Duodenal mucosa (tissue), 2 donors: Measurements from ENCODE around the gene LARP4B.

Experiments used
- H3K27ac ChIP-seq: one replicate; pipeline ENCODE4 v1.7.0; 2013; ENCODE audit warnings: low read depth, low read length
- H3K27me3 ChIP-seq, 2 donors: one replicate each; pipeline ENCODE4 v1.7.0; 2013; ENCODE audit warnings: low read length in 2 of 2, control low read depth in 1 of 2; ENCODE audit not compliant: insufficient read depth in 2 of 2, control insufficient read depth in 1 of 2
- H3K36me3 ChIP-seq, 2 donors: one replicate each; pipeline ENCODE4 v1.7.0; 2013; ENCODE audit warnings: low read length in 2 of 2, control low read depth in 1 of 2; ENCODE audit not compliant: insufficient read depth in 2 of 2, control insufficient read depth in 1 of 2
- H3K4me1 ChIP-seq, 2 donors: one replicate each; pipeline ENCODE4 v1.7.0; 2013; ENCODE audit warnings: low read length in 2 of 2, control low read depth in 1 of 2; ENCODE audit not compliant: insufficient read depth in 2 of 2, control insufficient read depth in 1 of 2
- H3K4me3 ChIP-seq, 2 donors: one replicate each; pipeline ENCODE4 v1.7.0; 2013; ENCODE audit warnings: low read length in 2 of 2, low read depth in 1 of 2
- H3K9ac ChIP-seq, 2 donors: one replicate each; pipeline ENCODE4 v1.7.0; 2013; ENCODE audit warnings: low read length in 2 of 2, low read depth in 1 of 2
- H3K9me3 ChIP-seq, 2 donors: one replicate each; pipeline ENCODE4 v1.7.0; 2013; ENCODE audit warnings: low read length in 2 of 2, control low read depth in 1 of 2; ENCODE audit not compliant: control insufficient read depth in 1 of 2

Gene LARP4B

GRCh38 chr10:824497-824896 is 107.0 kb downstream of the LARP4B start:
- Histone ChIP-seq H3K27ac (no peak overlapping the region), H3K9me3 (no peaks in the 10 kb centered on the region), H3K4me1 (peaks cover 0 to 5% of the 10 kb centered on the region in 2 donors), H3K36me3 (peaks cover 57 to 96% of the 10 kb centered on the region in 2 donors), H3K27me3 (no peaks in the 10 kb centered on the region), H3K9ac (no peak overlapping the region), H3K4me3 (no peak overlapping the region)

GRCh38 chr10:822661-823367 is 108.7 kb downstream of the LARP4B start:
- H3K36me3 ChIP-seq, result peaks cover 60 to 96% of the 10 kb centered on the region in 2 donors

GRCh38 chr10:822197-822596 is 109.3 kb downstream of the LARP4B start:
- H3K4me3 ChIP-seq, result no peak overlapping the region
- no peaks in the 10 kb centered on the region for H3K27me3 ChIP-seq
- no peak overlapping the region for H3K9ac ChIP-seq
- no peak overlapping the region for H3K27ac ChIP-seq
- H3K4me1 ChIP-seq, result peaks cover 0 to 5% of the 10 kb centered on the region in 2 donors
- H3K36me3 ChIP-seq, result peaks cover 60 to 96% of the 10 kb centered on the region in 2 donors
- no peaks in the 10 kb centered on the region for H3K9me3 ChIP-seq

More at GRCh38 chr10:822661-823367, 108.7 kb downstream of the LARP4B start:
- Histone ChIP-seq H3K27me3 (no peaks in the 10 kb centered on the region), H3K27ac (no peak overlapping the region), H3K4me1 (peaks cover 0 to 5% of the 10 kb centered on the region in 2 donors), H3K4me3 (no peak overlapping the region), H3K9ac (no peak overlapping the region), H3K9me3 (no peaks in the 10 kb centered on the region)

- Histone ChIP-seq H3K27ac (no peak overlapping the region), H3K4me1 (peaks cover 0 to 5% of the 10 kb centered on the region in 2 donors), H3K9me3 (no peaks in the 10 kb centered on the region), H3K27me3 (no peaks in the 10 kb centered on the region), H3K9ac (no peak overlapping the region), H3K4me3 (no peak overlapping the region), H3K36me3 (peaks cover 67 to 99% of the 10 kb centered on the region in 2 donors)
Observed at GRCh38 chr10:821322-821721, 110.2 kb downstream of the LARP4B start.

- Histone ChIP-seq H3K4me3 (no peak overlapping the region), H3K9me3 (no peaks in the 10 kb centered on the region), H3K36me3 (peaks cover 70 to 100% of the 10 kb centered on the region in 2 donors), H3K27ac (no peak overlapping the region), H3K4me1 (peaks cover 0 to 5% of the 10 kb centered on the region in 2 donors), H3K27me3 (no peaks in the 10 kb centered on the region), H3K9ac (no peak overlapping the region)
Observed at GRCh38 chr10:819816-820215, 111.7 kb downstream of the LARP4B start.

- Histone ChIP-seq H3K9ac (no peak overlapping the region), H3K36me3 (peaks cover 75 to 100% of the 10 kb centered on the region in 2 donors), H3K9me3 (no peaks in the 10 kb centered on the region), H3K27ac (no peak overlapping the region), H3K4me3 (no peak overlapping the region), H3K4me1 (peaks cover 0 to 3% of the 10 kb centered on the region in 2 donors), H3K27me3 (no peaks in the 10 kb centered on the region)
Observed at GRCh38 chr10:819326-819725, 112.2 kb downstream of the LARP4B start.

- Histone ChIP-seq H3K27ac (no peak overlapping the region), H3K36me3 (peaks cover 74 to 98% of the 10 kb centered on the region in 2 donors)
Observed at GRCh38 chr10:818526-819220, 112.8 kb downstream of the LARP4B start.

GRCh38 chr10:818010-818409 is 113.5 kb downstream of the LARP4B start:
- Histone ChIP-seq H3K27me3 (no peaks in the 10 kb centered on the region), H3K36me3 (peaks cover 73 to 98% of the 10 kb centered on the region in 2 donors), H3K4me3 (no peak overlapping the region), H3K4me1 (no peaks in the 10 kb centered on the region), H3K9ac (no peak overlapping the region), H3K9me3 (no peaks in the 10 kb centered on the region), H3K27ac (no peak overlapping the region)

More at GRCh38 chr10:818526-819220, 112.8 kb downstream of the LARP4B start:
- Histone ChIP-seq H3K4me1 (no peaks in the 10 kb centered on the region), H3K27me3 (no peaks in the 10 kb centered on the region), H3K4me3 (no peak overlapping the region), H3K9me3 (no peaks in the 10 kb centered on the region), H3K9ac (no peak overlapping the region)

- Histone ChIP-seq H3K4me3 (no peak overlapping the region), H3K9me3 (no peaks in the 10 kb centered on the region), H3K36me3 (peaks cover 70 to 98% of the 10 kb centered on the region in 2 donors), H3K27ac (no peak overlapping the region), H3K4me1 (no peaks in the 10 kb centered on the region), H3K27me3 (no peaks in the 10 kb centered on the region), H3K9ac (no peak overlapping the region)
Observed at GRCh38 chr10:817371-817770, 114.1 kb downstream of the LARP4B start.

- Histone ChIP-seq H3K4me1 (no peaks in the 10 kb centered on the region), H3K9me3 (no peaks in the 10 kb centered on the region), H3K27ac (no peak overlapping the region), H3K9ac (no peak overlapping the region), H3K36me3 (peaks cover 68 to 98% of the 10 kb centered on the region in 2 donors), H3K27me3 (no peaks in the 10 kb centered on the region), H3K4me3 (no peak overlapping the region)
Observed at GRCh38 chr10:816958-817357, 114.5 kb downstream of the LARP4B start.
